Hepatocyte (in vitro differentiated cells): ENCODE data around the gene TRAF2. TPM values are rescaled to one million over a fixed set of nuclear protein-coding genes. Genes with fewer than 3 reads are reported as not detected.

Source experiments
- DNase-seq: peaks from one replicate; pipeline ENCODE4 v3.0.0-alpha.2; 2016; ENCODE audit warnings: low spot score
- H2AFZ ChIP-seq: fragments of 200-600 bp; sonication (generic); 2 replicates; pipeline ENCODE4 v1.6.0; 2016; ENCODE audit warnings: antibody characterized with exemption, mild to moderate bottlenecking
- H3K27ac ChIP-seq: fragments of 200-600 bp; sonication (generic); 2 replicates; pipeline ENCODE4 v1.5.1; 2016; ENCODE audit warnings: mild to moderate bottlenecking
- H3K27me3 ChIP-seq: fragments of 200-600 bp; sonication (generic); 2 replicates; pipeline ENCODE4 v1.6.1; 2016
- H3K36me3 ChIP-seq: fragments of 200-600 bp; sonication (generic); replicated peaks from 2 replicates; pipeline ENCODE4 v1.5.1; 2016; ENCODE audit warnings: low read depth; ENCODE audit not compliant: insufficient read depth
- H3K4me1 ChIP-seq: fragments of 200-600 bp; sonication (generic); 2 replicates; pipeline ENCODE4 v1.5.1; 2016; ENCODE audit warnings: mild to moderate bottlenecking, moderate library complexity; ENCODE audit not compliant: insufficient read depth
- H3K4me2 ChIP-seq: fragments of 200-600 bp; sonication (generic); 2 replicates; pipeline ENCODE4 v1.6.0; 2016
- H3K4me3 ChIP-seq: fragments of 200-600 bp; sonication (generic); 2 replicates; pipeline ENCODE4 v1.5.1; 2016; ENCODE audit warnings: mild to moderate bottlenecking
- H3K79me2 ChIP-seq: fragments of 200-600 bp; sonication (generic); 2 replicates; pipeline ENCODE4 v1.6.0; 2017; ENCODE audit warnings: mild to moderate bottlenecking
- H3K9me2 ChIP-seq: fragments of 200-600 bp; sonication (generic); replicated peaks from 2 replicates; pipeline ENCODE4 v1.6.0; 2017; ENCODE audit warnings: mild to moderate bottlenecking; ENCODE audit not compliant: insufficient read depth
- H3K9me3 ChIP-seq: fragments of 200-600 bp; sonication (generic); 2 replicates; pipeline ENCODE4 v1.5.1; 2016; ENCODE audit warnings: low read depth, mild to moderate bottlenecking
- H4K20me1 ChIP-seq: fragments of 200-600 bp; sonication (generic); 2 replicates; pipeline ENCODE4 v1.6.0; 2016; ENCODE audit warnings: mild to moderate bottlenecking; ENCODE audit not compliant: insufficient read depth, poor library complexity, severe bottlenecking
- CTCF ChIP-seq: fragments of 200-600 bp; sonication (generic); IDR thresholded peaks from 2 replicates; pipeline ENCODE4 v1.5.1; 2016; ENCODE audit warnings: antibody characterized with exemption, mild to moderate bottlenecking; ENCODE audit not compliant: poor library complexity
- EZH2 ChIP-seq: fragments of 200-600 bp; sonication (generic); IDR thresholded peaks from 2 replicates; pipeline ENCODE4 v1.6.1; 2016; ENCODE audit warnings: antibody characterized with exemption, mild to moderate bottlenecking, borderline replicate concordance
- EZH2phosphoT487 ChIP-seq: fragments of 200-600 bp; sonication (generic); IDR thresholded peaks from one replicate; pipeline ENCODE4 v1.6.1; 2018; ENCODE audit warnings: antibody characterized with exemption, mild to moderate bottlenecking, low read depth, moderate library complexity; ENCODE audit not compliant: unreplicated experiment, severe bottlenecking
- WGBS: methylation state at CpG from one replicate; pipeline ENCODE4 v1.1.6; 2016; ENCODE audit warnings: low lambda C conversion rate; ENCODE audit errors: missing lambda C conversion rate; 5-methylcytosine and 5-hydroxymethylcytosine counted together
- polyA plus RNA-seq: library from polyadenylated mRNA; unstranded; fragments of >200 nt; fragmentation: Nextera tagmentation; extraction: Ambion mirVana; gene quantifications from 2 replicates; pipeline ENCODE4 v1.2.1, GENCODE V29; 2016
- total RNA-seq: library from RNA; depleted of rRNA; stranded (reverse); fragments of >200 nt; gene quantifications from 2 replicates; pipeline ENCODE4 v1.2.3, GENCODE V29; 2014

TRAF2 gene
- total and polyA plus RNA-seq, 2 experiments from 2014 or later, result 7.6 to 12.4 TPM

- Histone ChIP-seq H3K4me2 (no peak overlapping the region), H3K4me1 (peaks cover 37% of the 10 kb centered on the region), H3K4me3 (no peak overlapping the region), H2AFZ (no peak overlapping the region), H3K27me3 (no peaks in the 10 kb centered on the region), H3K36me3 (no peaks in the 10 kb centered on the region), H3K9me2 (no peaks in the 10 kb centered on the region), H4K20me1 (peaks cover 5% of the 10 kb centered on the region), H3K27ac (no peak overlapping the region), H3K79me2 (no peaks in the 10 kb centered on the region), H3K9me3 (no peaks in the 10 kb centered on the region)
- DNase-seq, result no peak
- TF ChIP-seq CTCF (no peak), EZH2 (no peak), EZH2phosphoT487 (no peak)
- WGBS, result 95% methylated on average over 26 of the region's 29 CpGs
These were observed 47.7 kb upstream of the TRAF2 start for GRCh38 chr9:136838314-136839228.

GRCh38 chr9:136839229-136840139 lies 46.8 kb upstream of the TRAF2 start:
- H2AFZ ChIP-seq, result no peak overlapping the region
- H3K27me3 ChIP-seq, result no peaks in the 10 kb centered on the region
- H3K4me3 ChIP-seq, result no peak overlapping the region
- no peak overlapping the region for H3K4me2 ChIP-seq
- H3K79me2 ChIP-seq, result no peaks in the 10 kb centered on the region
- TF ChIP-seq CTCF, result no peak
- TF ChIP-seq EZH2phosphoT487, result no peak
- no peak for TF ChIP-seq EZH2
- H3K27ac ChIP-seq, result peak overlapping the region; percentile 84
- H3K9me2 ChIP-seq, result no peaks in the 10 kb centered on the region
- H3K9me3 ChIP-seq, result no peaks in the 10 kb centered on the region
- H3K4me1 ChIP-seq, result peaks cover 37% of the 10 kb centered on the region
- 89% methylated on average over 35 of the region's 36 CpGs for WGBS
- H4K20me1 ChIP-seq, result peaks cover 5% of the 10 kb centered on the region
- no peaks in the 10 kb centered on the region for H3K36me3 ChIP-seq
- DNase-seq, result no peak

GRCh38 chr9:136840140-136840876 lies 46.0 kb upstream of the TRAF2 start:
- Histone ChIP-seq H3K4me1 (peaks cover 37% of the 10 kb centered on the region), H3K9me2 (no peaks in the 10 kb centered on the region), H3K4me2 (peak overlapping the region; percentile 27), H3K79me2 (no peaks in the 10 kb centered on the region), H3K27me3 (no peaks in the 10 kb centered on the region), H2AFZ (no peak overlapping the region), H3K4me3 (no peak overlapping the region), H3K36me3 (no peaks in the 10 kb centered on the region), H3K9me3 (no peaks in the 10 kb centered on the region), H3K27ac (peak overlapping the region; percentile 84), H4K20me1 (peaks cover 5% of the 10 kb centered on the region)
- peak; percentile 48 for DNase-seq
- TF ChIP-seq CTCF, result no peak
- WGBS, result 82% methylated on average over 15 of the region's 32 CpGs
